MM.1S (cell line): ENCODE data around the gene UPK2.

Experiments used
- DNase-seq: peaks from one replicate; pipeline ENCODE4 v3.0.0-alpha.2; 2015
- H2AFZ ChIP-seq: fragments of 300-600 bp; sonication (generic); 2 replicates; pipeline ENCODE4 v1.6.0; 2016; ENCODE audit warnings: antibody characterized with exemption, low read length
- H3F3A ChIP-seq: fragments of 300-600 bp; sonication (generic); 2 replicates; pipeline ENCODE4 v1.6.1; 2016; ENCODE audit warnings: mild to moderate bottlenecking, antibody characterized with exemption, low read length, moderate library complexity, mixed read lengths; ENCODE audit not compliant: insufficient read depth
- H3K27ac ChIP-seq: fragments of 300-600 bp; sonication (generic); 2 replicates; pipeline ENCODE4 v1.5.1; 2016; ENCODE audit warnings: mild to moderate bottlenecking, low read length
- H3K27me3 ChIP-seq: fragments of 300-600 bp; sonication (generic); replicated peaks from 2 replicates; pipeline ENCODE4 v1.6.0; 2016; ENCODE audit warnings: low read length; ENCODE audit not compliant: insufficient read depth
- H3K36me3 ChIP-seq: fragments of 300-600 bp; sonication (generic); replicated peaks from 2 replicates; pipeline ENCODE4 v1.6.1; 2016; ENCODE audit warnings: mild to moderate bottlenecking, low read length, mixed read lengths; ENCODE audit not compliant: insufficient read depth
- H3K4me1 ChIP-seq: fragments of 300-600 bp; sonication (generic); 2 replicates; pipeline ENCODE4 v1.6.1; 2016; ENCODE audit warnings: low read length, mixed read lengths
- H3K4me2 ChIP-seq: fragments of 300-600 bp; sonication (generic); 2 replicates; pipeline ENCODE4 v1.6.0; 2016; ENCODE audit warnings: low read depth, low read length
- H3K4me3 ChIP-seq: fragments of 300-600 bp; sonication (generic); 2 replicates; pipeline ENCODE4 v1.5.1; 2016; ENCODE audit warnings: low read length, mixed read lengths
- H3K79me2 ChIP-seq: fragments of 300-600 bp; sonication (generic); 2 replicates; pipeline ENCODE4 v1.6.1; 2016; ENCODE audit warnings: mixed run types, low read length, mixed read lengths
- H3K9ac ChIP-seq: fragments of 300-600 bp; sonication (generic); 2 replicates; pipeline ENCODE4 v1.6.1; 2016; ENCODE audit warnings: low read length, mixed read lengths
- H3K9me2 ChIP-seq: fragments of 300-600 bp; sonication (generic); replicated peaks from 2 replicates; pipeline ENCODE4 v1.6.1; 2016; ENCODE audit warnings: mild to moderate bottlenecking, low read length, mixed read lengths; ENCODE audit not compliant: insufficient read depth
- H3K9me3 ChIP-seq: fragments of 300-600 bp; sonication (generic); replicated peaks from 2 replicates; pipeline ENCODE4 v1.6.1; 2016; ENCODE audit warnings: mild to moderate bottlenecking, low read length, mixed read lengths; ENCODE audit not compliant: insufficient read depth
- H4K20me1 ChIP-seq: fragments of 300-600 bp; sonication (generic); 2 replicates; pipeline ENCODE4 v1.6.1; 2016; ENCODE audit warnings: mild to moderate bottlenecking, low read length, moderate library complexity, mixed read lengths; ENCODE audit not compliant: insufficient read depth
- EZH2 ChIP-seq: fragments of 300-600 bp; sonication (generic); optimal IDR thresholded peaks from 2 replicates; pipeline ENCODE3; 2017; ENCODE audit warnings: low read depth, mild to moderate bottlenecking, antibody characterized with exemption, low read length, mixed read lengths
- EZH2phosphoT487 ChIP-seq: fragments of 300-600 bp; sonication (generic); IDR thresholded peaks from 2 replicates; pipeline ENCODE4 v1.6.1; 2018; ENCODE audit warnings: antibody characterized with exemption, low read length
- TF ChIP-seq, protein P1 (sequence below): fragments of 300-600 bp; sonication (generic); IDR thresholded peaks from 2 replicates; pipeline ENCODE4 v1.5.1; 2016; ENCODE audit warnings: antibody characterized with exemption, low read length, mixed read lengths

Gene UPK2

DNA sequence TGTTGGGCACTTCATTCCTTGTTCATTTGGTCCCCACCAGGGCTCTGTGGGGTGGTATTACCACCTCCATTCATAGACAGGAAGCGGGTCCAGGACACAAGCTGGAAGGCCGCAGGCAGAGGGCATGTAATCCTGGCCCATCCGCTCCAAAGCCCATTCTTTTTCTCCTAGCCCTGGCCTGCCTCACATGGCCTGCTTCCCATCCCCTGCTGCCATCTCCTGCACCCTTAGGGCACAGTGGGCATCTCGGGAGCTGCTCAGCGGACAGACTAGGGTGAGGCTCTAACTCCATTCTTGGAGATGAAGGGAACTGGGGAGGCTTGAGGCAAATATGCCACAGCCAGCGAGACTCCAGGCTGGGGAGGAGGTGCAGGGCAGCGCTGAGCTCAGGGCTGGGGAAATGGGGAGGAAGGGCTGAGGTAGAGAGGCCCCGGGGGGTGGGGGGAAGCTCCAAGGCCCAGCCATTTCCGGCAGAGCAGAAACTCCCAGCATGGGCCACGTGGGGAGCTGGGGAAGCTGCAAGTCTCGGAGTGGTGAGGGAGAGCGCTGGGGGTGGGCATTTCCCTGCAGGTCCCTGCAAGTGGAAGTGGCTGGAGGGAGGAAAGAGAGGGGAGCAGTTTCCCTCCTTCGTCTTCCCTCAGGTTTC is 16.0 kb upstream of the UPK2 start:
- H3K4me3 ChIP-seq = no peak overlapping the region
- no peaks in the 10 kb centered on the region for H3K9me3 ChIP-seq
- no peaks in the 10 kb centered on the region for H3K9me2 ChIP-seq

DNA sequence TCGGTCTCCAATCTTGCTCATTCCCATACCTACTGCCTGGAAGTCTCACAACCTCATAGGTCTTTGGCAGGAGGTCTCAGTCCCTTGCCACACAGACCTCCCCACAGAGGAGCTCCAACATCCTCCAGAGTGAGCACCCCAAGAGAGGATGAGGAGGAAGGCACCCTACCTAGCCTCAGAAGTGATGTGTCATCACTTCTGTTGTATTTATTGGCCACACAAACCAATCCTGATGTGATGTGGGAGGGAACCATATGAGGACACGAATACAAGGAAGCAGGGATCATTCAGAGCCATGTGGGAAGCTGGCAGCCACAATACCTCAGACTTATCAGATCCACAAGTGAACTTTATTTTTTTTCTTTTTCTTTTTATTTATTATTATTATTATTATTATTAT is 9.0 kb upstream of the UPK2 start:
- H3K27ac ChIP-seq = no peak overlapping the region
- H4K20me1 ChIP-seq = no peaks in the 10 kb centered on the region
- no peaks in the 10 kb centered on the region for H3F3A ChIP-seq
- no peaks in the 10 kb centered on the region for H3K36me3 ChIP-seq
- no peak overlapping the region for H2AFZ ChIP-seq
- H3K4me3 ChIP-seq = no peak overlapping the region
- no peak for TF ChIP-seq EZH2
- TF ChIP-seq, protein P1, sequence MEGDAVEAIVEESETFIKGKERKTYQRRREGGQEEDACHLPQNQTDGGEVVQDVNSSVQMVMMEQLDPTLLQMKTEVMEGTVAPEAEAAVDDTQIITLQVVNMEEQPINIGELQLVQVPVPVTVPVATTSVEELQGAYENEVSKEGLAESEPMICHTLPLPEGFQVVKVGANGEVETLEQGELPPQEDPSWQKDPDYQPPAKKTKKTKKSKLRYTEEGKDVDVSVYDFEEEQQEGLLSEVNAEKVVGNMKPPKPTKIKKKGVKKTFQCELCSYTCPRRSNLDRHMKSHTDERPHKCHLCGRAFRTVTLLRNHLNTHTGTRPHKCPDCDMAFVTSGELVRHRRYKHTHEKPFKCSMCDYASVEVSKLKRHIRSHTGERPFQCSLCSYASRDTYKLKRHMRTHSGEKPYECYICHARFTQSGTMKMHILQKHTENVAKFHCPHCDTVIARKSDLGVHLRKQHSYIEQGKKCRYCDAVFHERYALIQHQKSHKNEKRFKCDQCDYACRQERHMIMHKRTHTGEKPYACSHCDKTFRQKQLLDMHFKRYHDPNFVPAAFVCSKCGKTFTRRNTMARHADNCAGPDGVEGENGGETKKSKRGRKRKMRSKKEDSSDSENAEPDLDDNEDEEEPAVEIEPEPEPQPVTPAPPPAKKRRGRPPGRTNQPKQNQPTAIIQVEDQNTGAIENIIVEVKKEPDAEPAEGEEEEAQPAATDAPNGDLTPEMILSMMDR = no peak
- TF ChIP-seq EZH2phosphoT487 = no peak
- H3K79me2 ChIP-seq = no peaks in the 10 kb centered on the region
- no peaks in the 10 kb centered on the region for H3K4me1 ChIP-seq
- H3K27me3 ChIP-seq = no peaks in the 10 kb centered on the region
- no peak overlapping the region for H3K4me2 ChIP-seq
- no peak for DNase-seq
- no peaks in the 10 kb centered on the region for H3K9me2 ChIP-seq
- no peaks in the 10 kb centered on the region for H3K9me3 ChIP-seq
- no peak overlapping the region for H3K9ac ChIP-seq

More for the DNA sequence above, 16.0 kb upstream of the UPK2 start:
- Histone ChIP-seq H3F3A (no peaks in the 10 kb centered on the region), H3K27ac (no peak overlapping the region), H4K20me1 (no peaks in the 10 kb centered on the region), H2AFZ (peak overlapping the region; percentile 56), H3K36me3 (no peaks in the 10 kb centered on the region), H3K4me2 (peak overlapping the region; percentile 29), H3K4me1 (peaks cover 10% of the 10 kb centered on the region), H3K9ac (no peak overlapping the region), H3K79me2 (no peaks in the 10 kb centered on the region), H3K27me3 (no peaks in the 10 kb centered on the region)
- TF ChIP-seq EZH2phosphoT487 (no peak), EZH2 (no peak)
- TF ChIP-seq, protein P1 = no peak
- DNase-seq = peak; percentile 34

DNA sequence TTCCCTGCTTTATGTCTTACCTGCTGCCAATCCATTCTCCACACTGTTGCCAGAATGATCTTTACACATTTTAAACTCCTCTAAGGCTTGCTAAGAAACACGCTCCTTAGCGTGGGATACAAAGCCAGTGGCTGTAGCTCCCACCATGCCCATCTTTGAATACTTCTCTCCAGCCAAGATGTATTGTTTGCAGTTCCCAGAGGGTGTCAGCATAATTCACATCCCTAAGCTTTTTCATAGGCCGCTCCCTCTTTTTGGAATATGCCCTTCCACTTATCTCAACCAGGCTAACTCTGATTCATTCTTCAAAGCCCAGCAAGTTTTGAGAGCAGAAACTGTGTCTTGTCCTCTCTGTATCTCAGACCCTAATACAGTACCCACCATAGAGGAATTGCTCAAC is 8.1 kb upstream of the UPK2 start:
- Histone ChIP-seq H3K9me2 (no peaks in the 10 kb centered on the region), H3K4me2 (no peak overlapping the region), H4K20me1 (no peaks in the 10 kb centered on the region), H3K36me3 (no peaks in the 10 kb centered on the region), H3K9ac (no peak overlapping the region), H3K4me1 (no peaks in the 10 kb centered on the region), H3K27ac (no peak overlapping the region), H2AFZ (no peak overlapping the region), H3K9me3 (no peaks in the 10 kb centered on the region), H3F3A (no peaks in the 10 kb centered on the region), H3K79me2 (no peaks in the 10 kb centered on the region), H3K4me3 (no peak overlapping the region), H3K27me3 (no peaks in the 10 kb centered on the region)
- TF ChIP-seq, protein P1 = no peak
- TF ChIP-seq EZH2 = no peak
- TF ChIP-seq EZH2phosphoT487 = no peak
- no peak for DNase-seq
